Esophagus (tissue), 2 donors: ENCODE data around the gene CRIM1. TPM values are rescaled to one million over a fixed set of nuclear protein-coding genes. Genes with fewer than 3 reads are reported as not detected.

ENCODE experiments used
- H3K27ac ChIP-seq, 2 donors: one replicate each; pipeline ENCODE4 v1.5.1; 2013; ENCODE audit warnings: low read depth in 2 of 2, mild to moderate bottlenecking in 2 of 2, inconsistent platforms in 1 of 2, low read length in 1 of 2, moderate library complexity in 1 of 2
- H3K27me3 ChIP-seq, 2 donors: one replicate each; pipeline ENCODE4 v1.6.1; 2013; ENCODE audit warnings: low read length in 2 of 2, control low read depth in 1 of 2, mild to moderate bottlenecking in 1 of 2; ENCODE audit not compliant: insufficient read depth in 2 of 2, control insufficient read depth in 1 of 2
- H3K36me3 ChIP-seq, 2 donors: one replicate each; pipeline ENCODE4 v1.6.1; 2013; ENCODE audit warnings: low read length in 1 of 2; ENCODE audit not compliant: control insufficient read depth in 2 of 2, insufficient read depth in 2 of 2
- H3K4me1 ChIP-seq, 2 donors: one replicate each; pipeline ENCODE4 v1.6.1; 2013; ENCODE audit warnings: low read length in 1 of 2; ENCODE audit not compliant: control insufficient read depth in 2 of 2, insufficient read depth in 2 of 2
- H3K4me3 ChIP-seq, 2 donors: one replicate each; pipeline ENCODE4 v1.5.1; 2013; ENCODE audit warnings: low read length in 2 of 2, mild to moderate bottlenecking in 2 of 2, low read depth in 1 of 2, moderate library complexity in 1 of 2
- H3K9me3 ChIP-seq, 2 donors: one replicate each; pipeline ENCODE4 v1.6.1; 2013; ENCODE audit warnings: mild to moderate bottlenecking in 2 of 2, low read depth in 1 of 2, low read length in 1 of 2, moderate library complexity in 1 of 2; ENCODE audit not compliant: control insufficient read depth in 2 of 2, insufficient read depth in 1 of 2
- WGBS, 2 donors: extraction: QIAGEN DNeasy Blood & Tissue Kit; methylation state at CpG; one replicate each; pipeline ENCODE4 v1.1.7; 2013; 5-methylcytosine and 5-hydroxymethylcytosine counted together
- polyA plus RNA-seq, 2 donors: library from polyadenylated mRNA; stranded (reverse); fragments of 200-250 nt; gene quantifications; one replicate each; pipeline ENCODE4 v1.2.3, GENCODE V29; 2013
- donor health status: healthy with polysubstance abuse.
- donor health status: Bipolar disorder and iron deficiency.

The CRIM1 gene
- polyA plus RNA-seq, 2 donors, result 5.9 to 10.3 TPM

DNA sequence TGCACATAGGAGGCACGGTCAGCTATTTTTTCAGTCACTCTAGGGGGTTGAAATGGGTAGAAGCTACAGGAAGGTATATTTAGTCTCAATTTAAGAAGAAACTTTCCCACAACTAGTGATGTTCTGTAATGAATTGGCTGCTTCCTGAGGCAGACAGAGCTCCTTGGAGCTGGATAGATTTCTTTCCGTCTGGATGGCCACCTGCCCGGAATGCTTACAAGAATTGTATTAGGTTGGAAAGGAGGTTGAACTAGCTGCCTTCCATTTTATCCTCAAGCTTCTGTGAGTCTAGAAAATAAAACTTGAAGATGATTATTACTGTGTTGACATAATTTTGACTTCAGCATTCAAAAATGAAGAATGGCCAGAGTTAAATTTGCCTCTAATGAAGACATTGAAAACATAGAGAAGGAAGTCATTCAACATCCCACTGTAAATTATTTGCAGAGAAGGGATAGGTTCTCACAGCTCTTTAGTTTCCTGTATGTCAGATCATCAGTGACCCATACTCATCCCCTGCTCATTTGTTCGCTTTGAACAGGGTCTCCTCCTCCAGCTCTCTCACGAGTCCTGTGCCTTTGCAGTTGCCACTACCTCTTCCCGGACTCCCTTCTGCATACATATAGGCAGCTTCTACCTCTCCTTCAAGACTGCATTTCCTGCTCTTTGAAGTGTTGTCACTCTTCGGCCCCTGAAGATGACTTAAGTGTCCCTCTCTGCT lies 88.8 kb downstream of the CRIM1 start:
- Histone ChIP-seq H3K27ac (no peak overlapping the region), H3K9me3 (no peaks in the 10 kb centered on the region), H3K4me1 (peaks cover 0 to 3% of the 10 kb centered on the region in 2 donors), H3K27me3 (no peaks in the 10 kb centered on the region), H3K4me3 (no peak overlapping the region), H3K36me3 (peaks cover 9 to 20% of the 10 kb centered on the region in 2 donors)
- WGBS, 2 donors, result 81 to 82% methylated on average over 7 of the region's 7 CpGs

DNA sequence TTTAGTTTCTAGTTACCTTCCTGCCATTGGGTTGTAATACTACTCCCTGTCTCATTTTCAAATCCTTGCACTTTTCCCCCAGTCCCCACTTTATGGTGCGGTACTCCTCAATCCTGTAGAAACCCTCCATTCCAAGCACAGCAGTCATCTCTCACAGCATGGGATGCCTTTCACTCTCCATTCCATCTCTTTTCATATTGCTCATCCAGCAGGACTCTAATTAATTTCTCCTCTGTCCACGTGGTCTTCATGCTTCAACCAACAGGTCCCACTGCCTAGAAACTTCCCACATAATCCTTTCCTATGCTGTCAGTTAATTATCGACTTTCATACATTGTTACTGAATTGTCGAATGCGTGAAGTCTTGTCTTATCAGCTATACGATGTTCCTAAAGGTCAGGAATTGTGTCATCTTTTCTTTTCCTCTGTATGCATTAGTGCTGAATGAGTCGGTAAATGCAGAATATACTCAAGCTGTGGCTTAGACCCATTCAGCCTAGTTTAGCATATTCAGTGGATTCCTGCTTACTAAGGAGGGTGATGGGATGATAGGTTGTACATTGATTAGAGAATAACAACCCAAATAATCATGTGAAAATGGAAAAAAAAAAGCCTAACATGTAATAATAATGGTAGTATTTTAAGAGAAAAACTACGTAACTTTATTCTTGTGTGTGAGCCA lies 89.7 kb downstream of the CRIM1 start:
- peaks cover 10 to 20% of the 10 kb centered on the region in 2 donors for H3K36me3 ChIP-seq
- H3K9me3 ChIP-seq, result no peaks in the 10 kb centered on the region
- no peaks in the 10 kb centered on the region for H3K27me3 ChIP-seq
- peaks cover 0 to 3% of the 10 kb centered on the region in 2 donors for H3K4me1 ChIP-seq
- no peak overlapping the region for H3K27ac ChIP-seq
- 89 to 94% methylated on average over 8 of the region's 8 CpGs for WGBS, 2 donors
- H3K4me3 ChIP-seq, result no peak overlapping the region

DNA sequence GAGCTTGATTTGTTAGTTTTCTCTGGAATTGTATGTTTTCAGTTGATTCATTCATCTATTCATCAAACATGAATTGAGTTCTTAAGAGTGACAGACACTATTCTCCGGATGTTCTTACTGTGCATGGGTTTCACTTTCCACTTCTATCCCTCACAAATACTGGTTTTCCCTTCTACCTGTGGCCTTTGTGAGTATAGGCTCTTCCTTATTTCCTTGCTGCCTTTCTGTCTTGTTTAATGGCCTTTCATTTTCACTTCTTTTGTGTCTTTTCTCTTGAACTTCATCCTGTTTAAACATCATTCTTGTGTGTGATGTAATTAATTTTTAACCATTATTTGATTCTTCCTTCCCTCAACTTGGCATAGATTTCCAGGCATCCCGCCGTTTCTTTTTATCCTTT lies 90.7 kb downstream of the CRIM1 start:
- Histone ChIP-seq H3K4me1 (peaks cover 0 to 1% of the 10 kb centered on the region in 2 donors), H3K27ac (no peak overlapping the region), H3K4me3 (no peak overlapping the region), H3K36me3 (peaks cover 10 to 20% of the 10 kb centered on the region in 2 donors), H3K27me3 (no peaks in the 10 kb centered on the region), H3K9me3 (no peaks in the 10 kb centered on the region)
- 49 to 56% methylated on average over 3 of the region's 3 CpGs for WGBS, 2 donors

DNA sequence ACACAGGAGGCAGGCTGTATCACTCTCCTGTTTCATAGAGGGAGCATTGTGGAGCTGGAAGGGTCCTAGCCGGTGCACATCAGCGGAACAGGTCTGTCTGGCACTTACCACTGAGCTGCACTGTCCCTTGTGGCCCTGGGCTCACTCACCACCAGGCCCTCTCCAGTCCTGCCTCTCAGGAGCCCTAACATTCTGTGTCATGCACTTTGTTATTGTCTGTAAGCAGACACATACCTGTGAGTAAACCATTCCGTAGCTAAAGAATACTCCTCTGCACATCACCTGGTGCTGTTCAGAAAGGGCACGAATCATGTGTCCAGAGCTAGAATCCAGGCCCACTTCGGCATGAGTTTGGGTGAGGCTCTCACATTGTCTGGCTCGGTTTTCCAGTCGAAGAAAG lies 93.6 kb downstream of the CRIM1 start:
- Histone ChIP-seq H3K9me3 (no peaks in the 10 kb centered on the region), H3K4me3 (no peak overlapping the region), H3K27me3 (no peaks in the 10 kb centered on the region), H3K27ac (peak overlapping the region in 1 of 2 donors; percentile 42), H3K36me3 (peaks cover 6 to 11% of the 10 kb centered on the region in 2 donors), H3K4me1 (no peaks in the 10 kb centered on the region)
- 87 to 91% methylated on average over 7 of the region's 7 CpGs for WGBS, 2 donors

DNA sequence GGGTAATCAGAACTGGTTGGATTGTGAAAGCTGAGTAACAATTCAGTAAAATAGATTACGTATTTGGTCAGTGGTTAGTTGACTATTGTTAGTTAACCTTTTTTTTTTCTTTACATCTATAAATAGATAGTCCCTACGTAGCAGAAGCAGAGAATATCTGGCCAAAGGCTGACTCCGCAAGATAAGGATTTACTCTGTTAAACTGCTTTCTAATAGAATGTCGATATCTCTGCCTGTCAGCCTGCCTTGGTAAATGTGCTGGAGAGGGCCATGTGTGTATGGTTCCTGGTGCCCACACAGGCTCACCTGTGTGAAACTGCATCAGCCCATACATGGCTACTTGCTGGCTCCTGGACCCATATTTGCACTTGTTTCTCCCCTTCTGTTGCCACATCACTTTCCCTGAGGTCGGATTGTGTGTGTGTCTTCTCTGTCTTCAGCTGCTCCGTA lies 94.4 kb downstream of the CRIM1 start:
- no peaks in the 10 kb centered on the region for H3K9me3 ChIP-seq
- peak overlapping the region; percentile 11 to 47 for H3K27ac ChIP-seq
- H3K27me3 ChIP-seq, result no peaks in the 10 kb centered on the region
- peaks cover 6% of the 10 kb centered on the region in 2 donors for H3K36me3 ChIP-seq
- 65 to 78% methylated on average over 6 of the region's 6 CpGs for WGBS, 2 donors
- H3K4me1 ChIP-seq, result no peaks in the 10 kb centered on the region
- no peak overlapping the region for H3K4me3 ChIP-seq

DNA sequence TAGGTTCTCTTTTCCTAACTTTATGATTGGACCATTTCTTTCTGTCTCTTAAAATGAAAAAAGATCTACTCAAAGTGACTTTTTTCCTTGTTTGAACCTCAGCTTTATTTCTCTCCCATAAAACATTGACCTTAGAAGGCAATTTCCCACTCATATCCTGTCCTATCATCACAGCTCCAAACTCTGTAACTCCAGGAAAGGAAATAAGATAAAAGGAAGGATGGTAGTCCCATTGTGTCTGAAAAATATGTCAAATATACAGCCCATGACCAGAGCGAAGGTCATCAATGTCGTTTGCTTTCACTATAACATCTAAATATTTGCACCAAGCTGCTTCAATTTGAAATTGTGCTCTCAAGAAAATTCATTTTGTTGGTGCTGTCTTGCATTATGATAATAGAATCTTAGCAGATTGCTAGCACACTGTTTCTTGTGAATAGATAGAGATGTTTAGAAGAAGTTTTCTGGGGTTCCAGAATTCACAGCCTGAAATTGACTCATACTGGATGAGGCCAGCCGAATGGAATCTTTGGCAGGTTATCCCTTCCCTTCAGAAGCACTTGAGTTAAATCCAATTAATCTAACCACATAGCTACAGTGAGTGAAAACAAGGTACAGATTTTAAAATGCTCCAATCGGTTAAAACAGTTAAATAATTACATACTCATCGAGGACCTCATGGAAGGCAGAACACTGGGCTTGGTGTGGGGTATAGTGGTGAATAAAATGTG lies 95.1 kb downstream of the CRIM1 start:
- Histone ChIP-seq H3K4me3 (no peak overlapping the region), H3K4me1 (no peaks in the 10 kb centered on the region), H3K36me3 (peaks cover 6% of the 10 kb centered on the region in 2 donors), H3K27ac (no peak overlapping the region), H3K9me3 (no peaks in the 10 kb centered on the region), H3K27me3 (no peaks in the 10 kb centered on the region)
- 48 to 59% methylated on average over 5 of the region's 5 CpGs for WGBS, 2 donors

DNA sequence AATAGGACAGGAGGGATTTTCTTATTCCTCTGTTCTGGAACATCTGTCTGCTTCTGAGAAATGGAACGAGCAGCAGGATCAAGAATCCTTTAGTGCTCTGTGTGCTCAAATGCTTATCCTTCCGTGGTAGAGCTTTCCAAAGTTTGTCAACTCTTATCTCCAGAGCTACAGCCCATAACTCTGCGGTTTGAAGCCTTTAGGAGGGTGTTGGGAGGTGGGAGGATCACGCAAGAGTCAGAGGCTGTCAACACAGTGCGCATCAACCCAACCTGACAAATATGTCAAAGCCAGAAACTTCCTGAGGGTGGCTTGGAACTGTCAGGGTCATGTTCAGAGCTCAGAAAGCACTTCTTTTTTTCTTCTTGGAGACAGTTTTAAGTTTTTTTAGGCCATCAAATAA lies 95.9 kb downstream of the CRIM1 start:
- peaks cover 6% of the 10 kb centered on the region in 2 donors for H3K36me3 ChIP-seq
- WGBS, 2 donors, result 73 to 77% methylated on average over 5 of the region's 5 CpGs
- H3K27ac ChIP-seq, result peak overlapping the region in 1 of 2 donors; percentile 63
- H3K4me1 ChIP-seq, result peaks cover 0 to 2% of the 10 kb centered on the region in 2 donors
- H3K27me3 ChIP-seq, result no peaks in the 10 kb centered on the region
- H3K9me3 ChIP-seq, result no peaks in the 10 kb centered on the region
- H3K4me3 ChIP-seq, result no peak overlapping the region

DNA sequence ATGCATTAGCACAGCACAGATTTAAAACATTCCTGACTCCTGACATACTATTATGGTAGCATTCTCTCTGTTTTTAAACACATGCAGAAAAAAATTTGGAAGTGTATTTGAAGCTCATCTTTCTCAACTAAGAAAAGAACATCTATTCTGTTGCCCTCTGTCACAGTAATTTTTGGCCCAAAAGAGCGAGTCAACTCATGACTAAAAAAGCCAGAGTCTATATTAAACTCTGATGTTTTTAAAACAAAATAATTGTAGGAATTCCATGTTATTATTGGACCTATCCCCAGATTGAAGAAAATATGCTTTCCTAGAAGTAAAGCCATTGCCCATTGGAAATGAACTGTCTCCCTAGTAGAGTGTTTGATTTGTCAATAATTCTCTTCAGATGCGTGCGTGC lies 96.7 kb downstream of the CRIM1 start:
- H3K36me3 ChIP-seq, result peaks cover 6% of the 10 kb centered on the region in 2 donors
- no peak overlapping the region for H3K27ac ChIP-seq
- H3K4me1 ChIP-seq, result peaks cover 0 to 2% of the 10 kb centered on the region in 2 donors
- H3K4me3 ChIP-seq, result no peak overlapping the region
- 64 to 77% methylated on average over 3 of the region's 3 CpGs for WGBS, 2 donors
- no peaks in the 10 kb centered on the region for H3K9me3 ChIP-seq
- no peaks in the 10 kb centered on the region for H3K27me3 ChIP-seq

DNA sequence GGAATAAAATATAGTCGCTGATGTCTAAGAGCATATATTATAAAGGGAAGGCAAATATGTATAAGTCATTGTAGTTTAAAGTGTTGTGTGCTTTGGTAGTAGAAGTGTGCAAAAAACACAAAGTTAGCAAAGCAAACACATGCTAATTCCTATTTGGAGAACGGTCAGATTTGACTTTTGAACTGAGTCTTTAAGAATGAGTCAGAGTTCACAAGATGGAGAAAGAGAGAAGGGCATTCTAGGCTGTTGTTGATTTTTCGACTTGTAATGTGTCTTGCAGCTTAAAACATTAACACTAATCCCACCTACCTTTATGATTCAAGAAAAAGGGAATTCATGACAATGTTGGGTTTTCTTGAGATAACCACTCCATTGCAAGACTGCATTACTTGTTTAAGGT lies 98.1 kb downstream of the CRIM1 start:
- Histone ChIP-seq H3K9me3 (no peaks in the 10 kb centered on the region), H3K27me3 (no peaks in the 10 kb centered on the region), H3K4me3 (no peak overlapping the region), H3K4me1 (peaks cover 0 to 2% of the 10 kb centered on the region in 2 donors), H3K27ac (no peak overlapping the region), H3K36me3 (peaks cover 0 to 6% of the 10 kb centered on the region in 2 donors)
- whole genome bisulfite sequencing, 2 donors, result 60 to 61% methylated on average over 3 of the region's 3 CpGs
